GM12891 (cell line): ENCODE measurements around the gene CAPN5.

Experiments used
- PAX5 ChIP-seq: IDR thresholded peaks from 2 replicates; pipeline ENCODE4 v1.6.1; 2011; ENCODE audit warnings: low read length, moderate library complexity, mild to moderate bottlenecking; ENCODE audit not compliant: insufficient read depth, severe bottlenecking
- POLR2A ChIP-seq: IDR thresholded peaks from 2 replicates; pipeline ENCODE4 v1.6.1; 2011; ENCODE audit warnings: low read depth, low read length, control low read depth
- POLR2AphosphoS5 ChIP-seq: IDR thresholded peaks from 2 replicates; pipeline ENCODE4 v1.6.1; 2011; ENCODE audit warnings: low read depth, low read length, control low read depth
- POU2F2 ChIP-seq: IDR thresholded peaks from 2 replicates; pipeline ENCODE4 v1.6.1; 2011; ENCODE audit warnings: low read depth, mild to moderate bottlenecking, control low read depth, low read length, moderate library complexity
- SPI1 ChIP-seq: IDR thresholded peaks from 2 replicates; pipeline ENCODE4 v1.6.1; 2011; ENCODE audit warnings: low read depth, low read length, control low read depth
- TAF1 ChIP-seq: IDR thresholded peaks from 2 replicates; pipeline ENCODE4 v1.6.1; 2011; ENCODE audit warnings: low read depth, low read length, control low read depth

- TF ChIP-seq SPI1 (no peak), POLR2AphosphoS5 (no peak), TAF1 (no peak), POLR2A (no peak), PAX5 (no peak), POU2F2 (no peak)
These were observed 60.6 kb downstream of the CAPN5 start for GRCh38 chr11:77127235-77127911.
